CD4-positive, alpha-beta T cell treated with Interleukin-17A for 4 hours (primary cell): Measurements from ENCODE around the gene PLEKHF1.

Experiments
- DNase-seq: peaks from one replicate; pipeline ENCODE4 v3.0.0-alpha.2; 2020; ENCODE audit warnings: mixed read lengths

The PLEKHF1 gene

GRCh38 chr19:29679598-29680210 is 14.4 kb downstream of the PLEKHF1 start:
- no peak for DNase-seq

DNA sequence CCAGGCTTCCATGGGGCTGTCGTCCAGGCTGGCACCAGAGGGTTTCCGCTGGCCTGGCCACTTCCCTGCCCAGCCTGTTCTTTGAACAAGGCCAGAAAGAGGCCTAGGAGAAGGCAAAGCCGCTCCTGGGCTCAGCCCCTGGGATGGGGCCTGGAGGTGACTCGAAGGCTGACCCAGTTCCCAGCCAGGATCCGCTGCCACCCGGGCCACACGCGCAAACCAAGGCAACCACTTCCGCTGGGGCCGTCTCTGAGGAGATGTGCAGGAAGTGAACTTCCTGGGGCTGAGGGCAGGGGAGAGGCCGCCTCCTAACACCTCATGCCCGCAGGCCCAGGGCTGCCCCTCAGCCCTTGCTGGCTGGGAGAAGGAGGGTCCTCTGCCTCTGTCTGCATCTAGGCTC is 15.2 kb downstream of the PLEKHF1 start:
- DNase-seq = peak; percentile 86

- no peak for DNase-seq
Observed at GRCh38 chr19:29680937-29681336, 15.7 kb downstream of the PLEKHF1 start.

DNA sequence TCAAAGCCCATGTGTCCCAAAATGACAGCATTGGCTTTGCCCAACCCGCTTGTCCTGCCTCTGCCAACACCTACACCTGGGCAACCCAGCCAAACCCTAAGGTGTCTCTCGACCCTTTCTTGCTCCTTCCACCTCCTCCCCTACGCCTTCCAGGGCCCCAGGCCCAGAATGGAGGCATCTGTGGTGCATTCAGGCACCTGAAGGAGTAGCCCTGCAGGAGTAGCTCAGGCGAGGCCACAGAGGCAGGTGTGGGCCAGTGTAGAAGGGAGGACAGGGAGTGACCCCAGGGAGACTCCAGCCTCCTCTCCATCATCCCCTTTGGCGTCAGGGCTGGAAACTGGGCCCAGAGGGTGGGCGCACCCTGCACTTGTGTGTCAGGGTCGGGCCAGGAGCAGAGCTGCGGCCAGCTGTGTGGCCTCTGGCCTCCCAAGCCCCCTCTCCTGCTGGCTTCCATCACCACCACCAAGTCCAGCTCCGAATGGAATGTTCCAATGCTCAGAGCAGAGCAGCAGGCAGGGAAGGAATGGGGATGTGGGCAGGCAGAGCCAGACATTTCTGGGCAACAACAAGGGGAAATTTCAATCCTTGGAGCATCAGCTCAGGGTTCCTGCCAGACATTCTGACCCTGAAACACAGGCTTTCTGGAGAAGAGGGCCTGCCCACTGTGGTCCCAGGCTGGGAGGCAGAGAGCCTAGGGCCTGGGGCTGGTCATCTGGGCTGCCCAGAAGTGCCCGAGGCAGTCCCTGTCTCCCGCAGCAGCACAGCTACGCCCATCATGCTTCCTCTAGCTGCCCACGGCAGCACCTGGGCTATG is 16.4 kb downstream of the PLEKHF1 start:
- no peak for DNase-seq

GRCh38 chr19:29682236-29682895 is 17.1 kb downstream of the PLEKHF1 start:
- no peak for DNase-seq

GRCh38 chr19:29683009-29683408 is 17.7 kb downstream of the PLEKHF1 start:
- DNase-seq = no peak

DNA sequence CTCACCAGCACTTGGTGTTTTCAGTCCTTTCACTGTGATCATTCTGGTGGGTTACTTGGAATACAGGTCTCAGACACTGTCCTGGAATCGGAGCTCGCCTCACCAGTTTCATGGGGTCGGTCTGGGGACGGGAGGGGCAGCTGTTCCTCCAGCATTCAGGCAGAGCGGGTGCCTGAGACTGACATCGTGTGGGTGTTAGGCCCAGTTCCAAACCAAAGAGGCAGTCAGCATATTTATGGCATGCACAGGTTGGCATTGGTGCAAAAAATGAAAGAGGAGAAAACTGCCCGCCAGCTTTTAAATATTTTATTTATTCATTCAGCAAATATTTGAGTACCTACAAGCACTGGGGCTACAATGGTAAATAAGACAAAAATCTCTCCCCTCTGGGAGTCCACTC is 20.1 kb downstream of the PLEKHF1 start:
- DNase-seq = no peak

- DNase-seq = no peak
Observed at GRCh38 chr19:29686285-29686805, 21.1 kb downstream of the PLEKHF1 start.

- no peak for DNase-seq
Observed at GRCh38 chr19:29687244-29687896, 22.1 kb downstream of the PLEKHF1 start.

DNA sequence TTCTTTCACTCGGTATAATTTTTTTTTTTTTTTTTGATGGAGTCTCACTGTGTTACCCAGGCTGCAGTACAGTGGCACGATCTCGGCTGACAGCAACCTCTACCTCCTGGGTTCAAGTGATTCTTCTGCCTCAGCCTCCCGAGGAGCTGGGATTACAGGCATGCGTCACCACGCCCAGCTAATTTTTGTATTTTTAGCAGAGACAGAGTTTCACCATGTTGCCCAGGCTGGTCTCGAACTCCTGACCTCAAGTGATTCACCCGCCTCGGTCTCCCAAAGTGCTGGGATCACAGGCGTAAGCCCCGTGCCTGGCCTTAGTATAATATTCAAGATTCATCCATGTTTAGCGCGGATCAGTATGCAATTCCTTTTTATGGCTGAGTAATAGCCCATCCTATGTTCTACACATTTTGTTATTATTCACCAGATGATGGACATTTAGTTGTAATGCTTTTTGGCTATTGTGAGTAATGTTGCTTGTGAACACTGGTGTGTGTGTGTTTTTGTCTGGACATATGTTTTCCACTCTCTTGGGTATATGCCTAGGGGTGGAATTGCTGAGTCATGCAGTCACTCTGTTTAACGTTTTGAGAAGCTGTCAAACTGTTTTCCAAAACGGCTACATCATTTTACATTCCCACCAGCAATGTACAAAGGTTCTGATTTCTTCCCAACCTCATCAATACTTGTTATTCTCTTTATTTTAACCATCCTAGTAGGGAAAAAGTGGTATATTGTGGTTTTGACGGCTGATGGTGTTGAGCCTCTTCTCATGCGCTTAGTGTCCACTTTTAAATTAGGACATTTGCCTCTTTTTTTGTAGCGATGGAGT is 22.9 kb downstream of the PLEKHF1 start:
- no peak for DNase-seq

- DNase-seq = peak; percentile 70
Observed at GRCh38 chr19:29690842-29691241, 25.6 kb downstream of the PLEKHF1 start.

DNA sequence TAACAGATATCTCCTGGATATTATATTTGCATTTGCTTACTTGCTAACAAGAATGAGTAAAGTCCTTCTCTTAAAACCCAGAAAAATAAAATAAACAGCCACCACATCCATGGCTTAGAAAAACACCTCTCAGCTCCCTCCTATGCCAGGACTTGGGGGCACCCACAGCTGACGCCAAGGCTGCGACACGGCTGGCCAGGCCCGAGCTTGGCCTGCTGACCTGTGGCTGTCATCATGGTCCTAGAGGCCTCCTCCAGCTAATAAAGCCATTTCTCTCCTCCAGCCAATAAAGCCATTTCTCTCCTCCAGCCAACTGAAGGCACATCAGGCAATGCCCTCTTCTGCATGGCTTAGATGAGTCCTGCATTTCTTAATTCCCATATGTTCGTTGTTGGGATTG is 28.9 kb downstream of the PLEKHF1 start:
- no peak for DNase-seq

DNA sequence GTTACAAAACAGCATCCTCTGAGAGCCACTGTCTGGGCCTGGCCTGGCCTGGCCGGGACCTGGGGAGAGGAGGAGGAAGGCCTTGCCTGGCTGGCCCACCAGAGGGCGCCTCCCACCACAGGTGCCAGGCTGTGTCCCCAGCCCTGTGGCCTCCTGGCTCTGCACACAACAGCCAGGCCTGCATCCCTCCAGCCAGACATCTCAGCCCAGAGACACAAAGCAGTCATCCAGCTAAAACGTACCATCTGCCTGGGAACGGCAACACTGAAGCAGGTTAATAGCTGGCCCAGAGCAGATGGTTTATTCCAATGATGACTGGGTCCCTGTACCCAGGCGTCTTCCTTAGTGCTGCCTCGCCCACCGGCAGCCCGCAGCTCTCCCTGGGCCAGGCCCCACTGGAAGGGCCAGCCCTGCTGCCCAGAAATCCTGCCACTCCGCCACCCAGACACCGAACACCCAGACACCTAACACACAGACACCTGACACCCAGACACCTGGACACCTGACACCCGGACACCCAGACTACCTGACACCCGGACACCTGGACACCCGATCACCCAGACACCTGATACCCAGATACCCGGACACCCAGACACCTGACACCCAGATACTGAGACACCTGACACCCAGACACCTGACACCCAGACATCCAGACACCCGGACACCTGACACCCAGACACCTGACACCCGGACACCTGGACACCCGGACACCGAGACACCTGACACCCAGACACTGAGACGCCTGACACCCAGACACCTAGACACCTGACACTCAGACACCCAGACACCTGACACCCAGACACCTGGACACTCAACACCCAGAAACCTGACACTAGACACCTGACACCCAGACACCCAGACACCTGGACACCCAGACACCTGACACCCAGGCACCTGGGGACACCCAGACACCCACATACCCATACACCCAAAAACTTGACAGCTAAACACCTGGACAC is 29.7 kb downstream of the PLEKHF1 start:
- DNase-seq = peak; percentile 91

- DNase-seq = no peak
Observed at GRCh38 chr19:29695765-29696564, 30.7 kb downstream of the PLEKHF1 start.

DNA sequence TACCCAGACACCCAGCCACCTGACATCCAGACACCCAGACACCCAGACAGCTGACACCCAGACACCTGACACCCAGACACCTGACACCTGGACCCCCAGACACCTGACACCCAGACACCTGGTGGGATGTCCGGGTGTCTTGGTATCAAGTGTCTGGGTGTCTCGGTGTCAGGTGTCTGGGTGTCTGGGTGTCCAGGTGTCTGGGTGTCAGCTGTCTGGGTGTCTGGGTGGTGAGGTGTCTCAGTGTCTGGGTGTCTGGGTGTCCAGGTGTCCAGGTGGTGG is 31.2 kb downstream of the PLEKHF1 start:
- DNase-seq = no peak

DNA sequence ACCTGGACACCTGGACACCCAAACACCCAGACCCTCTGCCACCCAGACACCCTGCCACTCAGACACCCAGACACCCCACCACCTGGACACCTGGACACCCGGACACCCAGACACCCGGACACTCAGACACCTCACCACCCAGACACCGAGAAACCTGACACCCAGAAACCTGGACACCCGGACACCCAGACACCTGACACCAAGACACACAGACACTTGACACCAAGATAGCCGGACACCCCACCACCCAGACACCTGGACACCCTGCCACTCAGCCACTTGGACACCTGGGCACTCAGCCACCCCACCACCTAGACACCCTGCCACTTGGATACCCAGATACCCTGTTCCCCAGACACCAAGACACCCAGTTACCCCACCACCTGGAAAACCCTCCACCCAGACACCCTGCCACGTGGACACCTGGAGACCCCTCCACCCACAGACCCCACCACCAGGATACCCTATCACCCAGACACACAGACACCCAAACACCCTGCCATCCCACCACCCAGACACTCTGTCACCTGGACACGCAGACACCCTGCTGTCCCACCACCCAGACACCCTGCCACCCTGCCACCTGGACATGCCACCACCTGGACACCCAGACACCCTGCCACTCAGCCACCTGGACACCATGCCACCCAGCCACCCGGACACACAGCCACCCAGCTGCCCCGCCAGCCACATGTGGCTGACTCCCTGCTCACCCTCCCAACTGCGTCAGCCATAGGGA is 32.4 kb downstream of the PLEKHF1 start:
- DNase-seq = no peak

DNA sequence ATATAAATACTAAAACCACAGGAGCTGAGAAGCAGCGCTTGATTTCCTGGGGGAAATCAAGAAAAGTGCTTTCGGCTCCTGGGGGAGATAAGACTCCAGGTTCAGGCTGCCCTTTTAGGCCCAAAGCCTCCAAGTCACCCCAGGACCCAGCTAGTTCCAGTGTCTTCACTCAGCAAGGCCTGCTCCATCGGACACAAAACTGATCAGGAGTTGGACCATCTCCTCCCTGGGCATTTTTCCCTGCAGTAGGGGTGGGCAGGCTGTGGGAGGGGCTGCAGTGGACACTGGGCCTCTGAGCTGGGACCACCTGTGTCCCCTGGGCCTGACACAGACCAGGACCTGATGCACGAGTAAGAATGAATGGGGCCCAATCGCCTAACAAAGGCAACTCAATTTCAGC is 34.6 kb downstream of the PLEKHF1 start:
- DNase-seq = no peak

GRCh38 chr19:29700498-29700897 is 35.2 kb downstream of the PLEKHF1 start:
- DNase-seq = no peak

DNA sequence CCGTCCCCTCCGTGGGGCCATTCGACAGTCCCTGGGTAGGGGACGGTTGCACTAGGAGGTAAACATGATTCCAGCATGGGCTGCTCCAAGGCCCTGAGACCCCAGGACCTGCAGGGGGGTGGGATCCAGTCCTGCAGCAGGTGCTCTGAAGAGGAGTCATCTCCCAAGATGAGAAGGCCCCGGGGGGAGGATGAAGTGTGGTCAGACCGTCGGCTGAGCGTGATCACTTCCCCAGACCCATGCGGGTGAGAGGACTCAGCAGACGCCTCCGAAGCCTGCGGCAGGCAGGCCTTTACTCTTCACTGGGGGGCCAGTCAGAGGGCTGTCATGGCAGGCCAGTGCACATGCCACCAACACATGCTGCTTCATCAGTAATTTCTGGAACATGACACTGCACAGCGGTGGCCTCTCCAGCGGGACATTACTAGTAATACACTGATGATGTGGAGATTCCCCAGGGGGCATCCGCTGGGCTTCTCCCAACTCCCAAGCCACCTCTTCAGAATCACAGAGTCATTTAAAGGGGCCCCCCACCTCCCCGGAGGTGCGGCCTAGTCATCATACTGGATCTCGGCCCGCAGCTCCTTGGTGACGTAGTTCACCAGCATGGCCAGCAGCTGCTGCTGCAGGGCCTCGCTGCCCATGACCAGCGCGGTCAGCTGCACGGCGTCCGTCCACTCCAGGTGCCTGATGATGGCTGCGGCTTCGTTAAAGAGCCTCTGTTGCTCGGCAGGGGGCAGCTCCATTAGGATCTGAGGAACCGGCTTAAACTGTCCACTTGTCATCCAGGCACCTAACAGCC is 37.1 kb downstream of the PLEKHF1 start:
- no peak for DNase-seq
